IPS-NIHi7 (cell line): ENCODE measurements around the gene RPS6KA4.
"Not testable (repeated sequence)": the region's sequence is repeated elsewhere in the genome, so short reads cannot be mapped to it uniquely, and the experiment has no call there.

Source experiments
- DNase-seq: peaks from one replicate; pipeline ENCODE4 v3.0.0; 2012; ENCODE audit warnings: mixed read lengths; ENCODE audit errors: extremely low spot score

The RPS6KA4 gene

DNA sequence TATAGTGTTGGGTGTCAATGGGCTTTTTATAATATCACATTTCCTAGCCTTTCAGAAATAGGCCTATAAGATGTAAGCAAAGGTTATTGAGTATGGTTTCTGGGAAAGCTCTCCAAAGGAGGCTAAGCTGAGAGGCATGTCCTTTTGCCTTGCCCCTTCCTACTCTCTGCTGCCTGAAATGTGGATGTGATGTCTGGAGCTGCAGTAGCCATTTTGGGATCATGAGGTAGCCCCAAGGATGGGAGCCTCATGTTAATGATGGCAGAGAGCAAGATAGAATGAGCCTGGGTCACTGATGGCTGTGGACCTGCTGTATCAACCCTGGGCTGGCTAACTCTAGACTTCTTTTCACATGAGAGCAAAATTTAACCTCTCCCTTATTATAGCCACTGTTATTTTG, 29.0 kb downstream of the RPS6KA4 start:
- DNase-seq, result no peak

DNA sequence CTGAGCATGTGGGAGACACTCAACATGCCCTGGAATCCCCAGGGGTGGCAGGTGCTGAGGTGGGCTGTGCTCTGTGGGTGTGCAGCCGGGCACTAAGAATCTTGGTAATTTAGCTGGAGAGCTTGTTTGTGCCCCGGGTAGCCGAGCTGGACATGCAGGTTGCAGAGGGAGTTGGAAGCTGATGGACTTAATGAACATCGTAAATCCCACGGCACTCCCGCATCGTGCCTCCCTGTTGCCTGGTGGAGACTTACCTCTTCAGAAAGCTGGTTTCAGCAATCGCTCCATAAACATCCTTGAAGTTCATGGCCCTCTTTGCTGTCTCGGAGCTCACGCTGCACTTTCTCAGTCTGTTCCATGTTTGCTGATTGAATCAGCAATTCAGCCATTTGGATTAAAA, 29.9 kb downstream of the RPS6KA4 start:
- no peak for DNase-seq

DNA sequence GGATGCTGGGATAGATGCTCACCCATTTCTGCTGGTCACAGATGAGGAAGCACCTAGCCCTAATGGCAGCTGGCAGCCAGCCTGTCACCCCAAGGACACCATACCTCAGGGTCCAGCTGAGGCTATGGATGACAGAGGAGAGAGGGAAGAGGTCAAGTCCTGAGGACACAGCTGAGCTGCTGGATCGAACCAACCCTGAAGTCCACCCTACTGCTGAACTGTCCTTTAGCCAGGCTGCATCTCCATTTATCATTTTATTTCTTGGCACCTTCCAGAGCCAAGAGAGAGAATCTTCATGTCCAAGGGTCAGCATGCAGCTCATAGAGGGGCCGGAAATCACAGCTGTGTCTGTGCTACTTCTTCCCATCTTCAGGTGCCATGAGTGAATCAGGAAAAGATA, 30.9 kb downstream of the RPS6KA4 start:
- DNase-seq, result no peak

DNA sequence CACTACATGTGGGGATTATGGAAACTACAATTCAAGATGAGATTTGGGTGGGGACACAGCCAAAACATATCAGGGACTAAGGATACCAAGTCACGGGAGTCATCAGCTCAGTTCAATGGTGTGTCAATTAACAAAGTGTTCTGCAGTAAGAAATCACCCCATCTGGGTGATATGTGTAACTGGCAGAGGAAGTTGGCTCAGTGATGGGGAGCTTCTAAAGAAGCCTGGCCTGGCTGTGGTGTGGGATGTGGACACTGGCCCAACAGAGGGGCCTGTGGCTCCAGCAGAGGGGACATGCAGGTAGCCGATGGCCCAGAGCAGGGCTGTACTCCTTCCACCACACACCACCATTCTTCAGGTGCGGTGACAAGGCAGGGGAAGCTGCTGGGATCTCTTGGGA, 31.6 kb downstream of the RPS6KA4 start:
- DNase-seq, result no peak

- DNase-seq, result no peak
Observed at GRCh38 chr11:64391839-64392238, 32.9 kb downstream of the RPS6KA4 start.

DNA sequence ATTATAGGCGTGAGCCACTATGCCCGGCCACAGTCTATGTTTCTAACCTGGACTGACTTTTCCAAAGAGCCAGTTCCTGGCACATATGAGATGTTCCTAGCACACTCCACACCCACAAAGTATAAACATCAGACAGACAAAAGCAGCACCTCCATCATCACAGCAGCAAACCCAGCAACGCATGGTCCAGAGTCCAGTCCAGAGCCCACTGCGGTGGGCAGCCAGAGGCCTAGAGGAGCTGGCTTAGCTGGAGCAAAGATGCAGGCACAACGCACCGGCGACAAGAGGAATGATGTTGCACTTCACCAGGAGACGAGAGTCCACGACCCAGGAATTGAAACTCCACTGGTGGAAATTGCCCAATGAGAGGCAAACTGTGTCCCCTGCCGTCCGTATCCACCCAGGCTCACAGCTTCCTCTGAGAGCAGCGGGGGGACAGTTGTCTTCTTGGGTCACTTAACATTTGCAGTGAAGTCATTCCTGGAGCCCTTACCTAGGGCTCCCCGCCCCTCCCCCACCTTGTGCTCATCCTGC, 36.6 kb downstream of the RPS6KA4 start:
- no peak for DNase-seq

GRCh38 chr11:64396079-64396591, 37.2 kb downstream of the RPS6KA4 start:
- DNase-seq, result peak; percentile 73

DNA sequence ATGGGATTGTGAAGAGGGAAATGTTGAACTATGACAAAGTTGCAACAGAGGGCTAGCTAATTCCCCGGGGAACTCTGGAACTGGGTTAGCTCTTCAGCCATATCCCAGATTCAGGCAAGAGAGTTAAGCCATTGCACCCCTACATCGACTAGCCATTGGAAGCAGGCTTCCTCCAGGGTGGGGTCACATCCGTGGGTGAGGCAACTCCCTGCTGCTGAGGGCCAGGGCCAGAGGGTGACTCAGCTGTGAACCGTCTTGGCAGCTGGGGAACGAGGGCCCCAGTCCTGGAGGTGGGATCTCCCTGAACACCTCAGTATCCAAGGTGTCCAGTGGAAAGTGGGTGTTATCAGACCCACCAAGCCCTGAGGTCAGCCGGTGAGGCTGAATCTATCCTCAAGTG, 41.1 kb downstream of the RPS6KA4 start:
- no peak for DNase-seq

- no peak for DNase-seq
Observed at GRCh38 chr11:64400667-64401066, 41.7 kb downstream of the RPS6KA4 start.

- DNase-seq, result no peak
Observed at GRCh38 chr11:64401775-64402174, 42.8 kb downstream of the RPS6KA4 start.

DNA sequence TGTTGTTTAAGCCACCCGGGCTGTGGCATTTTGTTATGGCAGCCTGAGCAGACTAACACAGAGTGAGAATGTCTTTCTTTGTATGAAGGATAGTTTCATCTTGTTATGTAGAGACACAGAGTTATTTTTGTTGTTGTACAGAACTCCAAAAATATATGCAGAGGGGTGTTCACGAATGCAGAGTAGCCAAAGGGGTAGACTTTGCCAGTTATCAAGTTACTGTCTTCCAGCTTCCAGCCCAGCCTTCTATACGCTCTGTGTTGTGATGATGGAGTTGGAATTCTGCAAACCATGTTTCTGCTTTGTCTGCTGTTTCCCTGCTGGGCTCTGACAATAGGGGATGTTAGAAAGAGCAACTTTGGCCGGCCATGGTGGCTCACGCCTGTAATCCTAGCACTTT, 44.1 kb downstream of the RPS6KA4 start:
- no peak for DNase-seq

- DNase-seq, result no peak
Observed at GRCh38 chr11:64406221-64406946, 47.4 kb downstream of the RPS6KA4 start.

DNA sequence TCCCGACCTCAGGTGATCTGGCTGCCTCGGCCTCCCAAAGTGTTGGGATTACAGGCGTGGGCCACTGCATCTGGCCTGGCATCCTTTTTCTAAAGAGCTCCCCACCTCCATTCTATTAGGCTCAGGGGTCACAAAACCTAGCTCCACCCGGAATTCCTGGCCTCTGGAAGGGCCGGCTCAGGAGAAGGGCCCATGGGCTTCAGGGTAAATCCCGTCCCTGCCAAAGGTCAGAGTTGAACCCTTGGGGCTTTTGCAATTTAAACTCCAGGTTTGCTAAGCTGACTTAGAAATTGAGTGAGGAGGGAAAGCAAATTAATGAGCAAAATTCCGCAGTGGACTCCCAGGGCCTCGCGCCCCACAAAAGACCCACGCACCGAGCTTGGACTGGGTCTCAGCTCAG, 48.3 kb downstream of the RPS6KA4 start:
- DNase-seq, result no peak

DNA sequence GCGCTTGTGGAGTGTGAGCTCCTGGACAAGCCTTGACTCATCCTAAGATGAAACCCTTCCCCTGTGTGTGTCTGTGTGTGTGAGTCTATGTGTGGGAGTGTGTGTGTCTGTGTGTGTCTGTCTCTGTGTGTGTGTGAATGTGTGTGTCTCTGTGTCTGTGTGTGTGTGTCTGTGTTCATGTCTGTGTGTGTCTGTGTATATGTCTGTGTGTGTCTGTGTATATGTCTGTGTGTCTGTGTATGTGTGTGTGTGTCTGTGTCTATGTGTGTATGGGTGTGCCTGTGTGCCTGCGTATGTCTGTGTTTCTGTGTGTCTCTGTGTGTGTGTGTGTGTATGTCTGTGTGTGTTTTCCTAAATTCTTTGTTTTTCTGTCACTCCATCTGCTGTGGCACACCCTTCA, 48.7 kb downstream of the RPS6KA4 start:
- DNase-seq, result no peak

GRCh38 chr11:64409278-64409677, 50.3 kb downstream of the RPS6KA4 start:
- DNase-seq, result no peak

DNA sequence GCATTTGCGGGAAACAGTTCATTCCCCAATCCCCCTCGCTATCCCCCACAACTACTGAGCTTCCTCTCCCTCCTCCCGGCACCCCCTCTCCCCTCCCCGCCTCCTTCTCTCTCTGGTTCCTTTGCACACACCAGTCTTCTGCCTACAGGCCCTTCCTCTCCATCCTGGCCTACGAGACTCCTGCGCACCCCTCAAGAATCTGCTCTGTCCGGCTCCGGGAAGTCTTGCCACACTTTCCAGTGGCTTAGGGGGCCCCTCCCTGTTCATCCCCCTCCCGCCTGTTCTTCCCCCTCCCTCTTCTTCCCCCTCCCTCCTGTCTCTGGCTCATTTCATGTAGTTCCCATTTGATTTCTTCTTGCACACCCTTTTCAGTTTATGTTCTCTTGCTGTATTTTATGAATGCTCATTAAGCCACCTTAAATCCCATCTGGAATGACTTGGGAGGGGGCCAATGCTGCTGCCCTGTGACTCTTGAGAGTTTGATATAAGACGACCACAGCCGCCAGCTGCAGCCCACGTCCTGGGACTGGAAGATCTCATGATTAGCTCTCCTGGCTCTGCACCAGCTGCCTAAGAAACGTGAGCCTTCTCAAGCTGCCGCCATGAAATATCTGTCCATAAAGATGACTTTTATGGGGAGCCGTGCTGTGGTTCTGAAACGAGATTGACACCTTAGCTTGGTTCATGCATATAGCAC, 50.9 kb downstream of the RPS6KA4 start:
- DNase-seq, result no peak

DNA sequence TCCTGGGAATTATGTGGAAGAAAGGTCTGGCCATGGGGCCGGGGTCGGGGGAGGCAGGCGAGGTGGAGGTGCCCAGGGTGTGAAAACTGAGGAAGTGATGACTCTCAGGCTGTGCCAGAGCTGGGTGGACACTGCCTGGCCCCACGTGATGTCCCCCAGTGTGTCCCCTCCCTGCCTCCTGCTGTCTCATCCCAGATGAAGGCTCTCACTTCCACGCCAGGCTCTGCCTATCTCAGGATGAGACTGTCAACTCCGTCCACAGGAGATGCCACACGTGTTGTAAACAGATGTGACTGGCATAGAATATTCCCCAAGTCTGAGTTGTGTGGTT, 51.4 kb downstream of the RPS6KA4 start:
- no peak for DNase-seq

DNA sequence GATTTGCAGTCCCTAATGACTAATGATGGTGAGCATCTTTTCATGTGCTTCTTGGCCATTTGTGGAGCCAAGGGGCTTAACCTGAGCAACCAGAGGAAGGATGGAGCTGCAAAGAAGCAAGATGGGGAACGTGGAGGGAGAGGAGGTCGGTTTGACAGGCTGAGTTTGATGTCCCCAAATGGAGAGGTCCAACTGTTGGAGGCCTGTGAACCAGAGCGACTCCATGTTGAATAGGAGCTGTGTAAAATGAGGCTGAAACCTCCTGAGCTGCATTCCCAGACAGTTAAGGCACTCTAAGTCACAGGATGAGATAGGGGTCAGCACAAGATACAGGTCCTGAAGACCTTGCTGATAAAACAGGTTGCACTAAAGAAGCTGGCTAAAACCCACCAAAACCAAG, 54.5 kb downstream of the RPS6KA4 start:
- DNase-seq, result no peak

DNA sequence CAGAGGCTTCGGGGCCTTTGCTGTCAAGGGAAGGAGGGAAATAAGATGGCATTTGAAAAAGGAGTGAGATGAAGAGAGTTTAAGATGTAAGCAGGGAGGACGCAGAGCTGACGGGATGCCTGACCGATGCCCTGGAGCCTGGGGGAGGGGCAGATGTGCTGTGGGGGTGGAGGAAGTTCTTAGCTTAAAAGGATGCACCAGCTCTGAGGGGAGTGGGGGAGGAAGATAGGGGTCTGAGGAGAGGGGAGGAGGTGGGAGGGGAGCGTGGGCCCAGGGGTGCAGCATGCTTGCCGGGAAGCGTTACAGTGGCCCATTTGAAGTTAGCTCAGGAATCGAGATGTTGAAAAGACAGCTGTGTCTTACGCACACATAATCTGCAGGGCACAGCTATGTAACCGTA, 56.3 kb downstream of the RPS6KA4 start:
- peak; percentile 50 for DNase-seq

GRCh38 chr11:64415996-64416728, 57.2 kb downstream of the RPS6KA4 start:
- no peak for DNase-seq

DNA sequence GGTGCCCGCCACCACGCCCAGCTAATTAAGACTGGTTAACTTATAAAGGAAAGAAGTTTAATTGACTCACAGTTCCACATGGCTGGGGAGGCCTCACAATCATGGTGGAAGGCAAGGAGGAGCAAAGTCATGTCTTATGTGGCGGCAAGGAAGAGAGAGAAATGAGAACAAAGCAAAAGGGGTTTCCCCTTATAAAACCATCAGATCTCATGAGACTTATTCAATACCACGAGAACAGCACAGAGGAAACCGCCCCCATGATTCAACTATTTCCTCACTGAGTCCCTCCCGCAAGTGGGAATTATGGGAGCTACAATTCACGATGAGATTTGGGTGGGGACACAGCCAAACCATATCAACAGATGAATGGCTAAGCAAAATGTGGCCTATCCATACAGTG, 59.3 kb downstream of the RPS6KA4 start:
- not testable (repeated sequence) for DNase-seq

DNA sequence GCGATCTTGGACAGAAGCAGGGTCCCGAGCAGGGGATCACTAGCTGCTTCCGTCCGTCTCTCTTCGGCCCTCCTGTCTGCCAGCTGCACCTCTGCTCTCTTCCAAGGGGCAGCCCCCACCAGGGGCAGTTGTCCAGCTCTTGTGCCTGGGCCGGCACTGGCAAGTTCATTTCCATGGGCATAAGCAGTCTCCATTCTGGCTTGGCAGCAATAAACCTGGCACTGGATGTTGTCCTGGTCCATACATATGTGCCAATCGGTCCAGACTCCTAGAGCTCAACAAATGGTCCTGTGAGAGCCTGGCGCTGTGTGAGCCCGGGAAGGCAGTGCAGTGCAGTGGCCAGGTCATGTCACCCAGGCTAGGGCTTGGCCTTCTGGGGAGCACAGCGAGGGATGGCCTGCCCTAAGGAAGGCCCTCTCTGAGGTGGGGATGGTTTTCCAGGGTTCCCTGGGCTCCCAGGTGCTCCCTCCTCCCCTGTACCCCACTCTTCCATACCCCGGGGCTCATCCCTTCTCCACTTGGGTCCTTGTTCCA, 60.4 kb downstream of the RPS6KA4 start:
- no peak for DNase-seq
